ENCODE results near the gene FLT4. TPM values are rescaled to one million over a fixed set of nuclear protein-coding genes. Genes with fewer than 3 reads are reported as not detected.
A peak's percentile ranks its signal among the peaks of the same experiment; 100 is the strongest.

The FLT4 gene
- total RNA-seq, 1 donor from 2014 or later, result 1.9 TPM

DNA sequence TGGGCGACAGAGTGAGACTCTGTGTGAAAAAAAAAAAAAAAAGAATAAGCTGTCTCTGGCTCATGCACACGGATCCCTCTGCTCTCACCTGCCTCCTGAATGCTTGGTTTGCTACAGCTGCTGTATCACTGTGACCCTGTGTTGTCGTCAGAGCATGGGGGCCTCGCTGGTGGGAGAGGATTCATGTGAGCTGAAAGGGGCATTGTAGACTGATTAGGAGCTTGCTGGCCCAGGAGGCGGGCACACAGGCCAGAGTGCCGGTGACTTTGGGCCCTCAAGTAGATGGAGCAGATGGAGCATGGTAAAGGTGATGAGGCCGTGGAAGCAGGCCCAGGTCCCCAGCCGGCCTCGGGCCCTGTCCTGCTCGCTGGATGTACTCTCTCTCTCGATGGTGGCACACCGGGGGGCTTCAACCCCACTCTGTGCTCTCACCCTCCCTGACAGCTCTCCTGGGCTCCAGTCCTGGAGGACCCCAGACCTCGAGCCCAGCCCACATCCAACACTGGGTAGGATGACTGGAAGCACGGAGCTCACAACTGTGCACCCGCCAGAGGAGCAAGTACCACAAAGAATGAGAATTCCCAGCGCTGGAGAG, 7.1 kb downstream of the FLT4 start:
- no peak for ATAC-seq

DNA sequence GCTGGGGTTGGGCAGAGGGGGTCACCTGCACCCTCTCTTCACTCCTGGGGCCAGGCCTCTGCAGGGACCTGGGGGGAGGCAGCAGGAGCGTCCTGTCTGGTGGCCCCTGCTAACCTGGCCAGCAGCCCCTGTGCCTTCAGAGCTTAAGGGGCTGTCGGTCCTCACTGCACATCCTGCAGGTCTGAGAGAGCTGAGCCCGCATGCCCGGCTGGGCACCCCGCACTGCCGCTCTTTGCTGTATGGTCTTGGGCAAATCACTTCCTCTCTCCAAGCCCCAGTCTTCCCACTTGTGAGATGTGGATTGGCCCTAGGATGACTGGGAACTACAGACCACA, 7.9 kb downstream of the FLT4 start:
- no peak for ATAC-seq

- no peak for ATAC-seq
These were observed 8.4 kb downstream of the FLT4 start for GRCh38 chr5:180640861-180641565.

DNA sequence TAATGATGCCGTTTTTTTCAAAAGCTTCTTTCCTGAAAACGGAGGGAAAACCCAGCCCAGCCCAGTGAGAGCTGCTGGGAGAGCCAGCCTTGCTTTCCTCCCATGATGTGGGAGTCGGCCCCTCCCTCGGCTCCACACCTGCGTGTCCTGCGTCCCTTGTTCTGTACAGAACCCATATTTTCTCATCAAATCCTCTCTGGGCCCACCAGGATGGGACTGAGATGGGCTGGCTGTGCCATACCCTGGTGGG, 8.9 kb downstream of the FLT4 start:
- ATAC-seq, result no peak

DNA sequence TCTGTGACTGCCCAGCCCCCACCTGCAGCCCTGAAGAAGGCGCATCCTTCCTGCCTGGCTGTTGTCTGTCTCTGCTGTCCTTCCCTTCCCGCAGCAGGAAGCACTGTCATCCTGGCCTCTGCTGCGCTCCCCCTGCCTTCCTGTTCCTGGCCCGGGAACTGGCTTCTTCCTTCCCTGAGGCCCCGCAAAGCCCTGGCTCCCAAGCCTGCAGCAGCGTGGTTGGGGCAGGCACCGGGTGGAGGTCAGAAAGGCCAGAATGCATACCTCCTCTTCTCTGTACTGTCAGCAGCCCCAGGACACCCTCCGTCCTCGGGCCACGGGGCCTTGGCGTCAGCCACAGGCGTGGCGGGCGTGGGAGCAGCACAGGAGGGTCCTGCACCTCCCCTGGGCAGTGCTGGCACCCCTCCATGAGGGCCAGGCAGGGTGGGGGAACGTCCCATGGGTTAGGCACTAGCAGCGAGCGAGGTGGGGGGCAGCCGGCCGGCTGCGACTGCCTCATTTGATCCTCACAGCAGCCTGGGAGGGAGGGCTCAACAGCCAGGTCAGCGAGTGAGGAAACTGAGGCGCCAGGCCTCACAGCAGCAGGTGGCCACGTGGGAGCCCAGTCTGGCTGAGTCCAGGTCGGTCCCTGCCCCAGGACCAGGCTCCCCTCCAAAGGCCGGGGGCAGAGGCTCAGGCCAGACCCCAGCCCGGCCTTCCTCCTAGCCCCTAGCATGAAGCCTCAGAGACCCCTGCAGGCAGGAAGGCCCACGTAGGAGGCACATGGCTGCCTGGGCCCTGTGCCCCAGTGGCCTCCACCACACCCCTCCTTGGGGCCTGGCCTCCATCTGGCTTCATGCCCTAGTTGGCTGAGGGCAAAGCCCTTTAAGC, 9.4 kb downstream of the FLT4 start:
- ATAC-seq, result peak; percentile 22

DNA sequence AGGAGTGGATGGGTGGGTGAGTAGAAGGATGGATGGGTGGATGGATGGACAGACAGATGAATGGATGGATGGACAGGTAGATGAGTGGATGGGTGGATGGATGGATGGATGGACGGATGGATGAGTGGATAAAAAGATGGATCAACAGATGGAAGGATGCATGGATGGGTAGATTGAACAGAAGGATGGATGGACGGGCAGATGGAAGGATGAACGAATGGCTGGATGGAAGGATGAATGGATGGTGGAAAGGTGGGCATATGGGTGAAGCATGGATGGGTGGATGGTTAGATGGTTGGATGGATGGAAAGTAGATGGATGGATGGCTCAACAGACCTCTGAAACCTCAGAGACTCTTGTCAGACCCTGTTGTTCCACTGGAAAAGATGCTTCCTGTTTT, 10.1 kb downstream of the FLT4 start:
- ATAC-seq, result no peak

GRCh38 chr5:180637962-180638680, 11.3 kb downstream of the FLT4 start:
- no peak for ATAC-seq

- no peak for ATAC-seq
These were observed 12.9 kb downstream of the FLT4 start for GRCh38 chr5:180636403-180637075.

DNA sequence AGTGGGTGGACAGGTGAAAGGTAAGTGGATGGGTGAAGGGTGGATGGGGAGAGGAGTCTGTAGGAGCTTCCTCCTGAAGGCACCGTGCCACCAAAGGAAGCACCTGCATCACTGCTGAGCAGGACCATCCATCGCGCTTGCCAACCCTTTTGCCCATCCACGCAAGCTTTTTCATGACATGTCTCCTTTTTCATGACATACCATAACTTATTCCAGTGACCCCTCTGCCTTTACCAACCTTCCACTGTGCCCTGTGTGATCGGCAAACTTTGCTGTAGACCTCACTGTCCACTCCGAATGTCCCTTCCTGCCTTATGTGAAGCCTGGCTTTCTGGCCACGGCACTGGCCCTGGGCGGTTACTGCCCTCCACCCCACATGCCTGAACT, 13.4 kb downstream of the FLT4 start:
- no peak for ATAC-seq

DNA sequence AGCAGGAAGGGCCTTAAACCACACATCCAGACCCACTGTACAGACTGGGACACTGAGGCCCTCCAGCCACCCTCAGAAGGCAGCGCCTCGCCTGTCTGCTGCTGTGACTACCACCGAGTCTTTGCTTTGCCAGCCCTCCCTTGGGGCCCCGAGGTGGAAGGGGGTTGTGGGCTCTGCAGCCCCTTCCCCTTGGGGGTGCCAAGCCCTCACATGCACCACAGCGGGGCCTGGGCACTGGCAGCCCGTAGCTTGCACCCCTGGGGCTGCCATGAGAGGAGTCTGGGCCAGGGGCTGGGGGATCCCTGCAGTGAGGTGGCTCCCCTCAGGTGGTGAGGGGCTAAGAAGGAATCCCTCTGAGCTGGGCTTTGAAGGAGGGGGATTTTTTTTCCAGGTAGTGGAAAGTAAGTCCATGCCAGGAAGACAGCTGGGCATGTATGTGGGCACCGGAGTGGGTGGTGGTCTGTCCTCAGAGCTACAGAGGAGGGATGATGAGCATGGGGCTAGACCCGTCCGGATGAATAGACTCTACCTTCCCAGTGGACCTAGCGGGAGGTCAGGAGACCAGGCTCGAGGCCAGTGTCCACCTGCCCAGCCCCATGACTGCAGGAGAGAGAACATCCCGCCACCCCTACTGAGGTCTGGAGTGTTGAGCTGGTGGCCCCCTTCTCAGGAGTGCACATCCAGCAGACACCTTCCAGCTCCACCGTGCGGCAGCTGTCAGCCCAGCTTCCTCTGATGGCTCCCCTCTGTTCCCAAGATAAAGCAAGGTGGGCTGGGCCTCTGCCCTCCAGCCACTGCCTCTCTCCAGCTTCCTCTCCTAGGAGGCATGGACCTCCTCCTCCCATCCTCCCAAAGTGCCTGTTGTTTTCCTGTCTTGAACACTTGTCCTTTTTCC, 15.9 kb downstream of the FLT4 start:
- no peak for ATAC-seq

GRCh38 chr5:180632768-180633167, 16.6 kb downstream of the FLT4 start:
- ATAC-seq, result no peak

GRCh38 chr5:180631549-180632383, 17.6 kb downstream of the FLT4 start:
- no peak for ATAC-seq

GRCh38 chr5:180630426-180630825, 19.0 kb downstream of the FLT4 start:
- no peak for ATAC-seq

GRCh38 chr5:180629831-180630382, 19.5 kb downstream of the FLT4 start:
- no peak for ATAC-seq

- ATAC-seq, result no peak
These were observed 20.3 kb downstream of the FLT4 start for GRCh38 chr5:180628827-180629750.

- no peak for ATAC-seq
These were observed 21.2 kb downstream of the FLT4 start for GRCh38 chr5:180628211-180628610.

DNA sequence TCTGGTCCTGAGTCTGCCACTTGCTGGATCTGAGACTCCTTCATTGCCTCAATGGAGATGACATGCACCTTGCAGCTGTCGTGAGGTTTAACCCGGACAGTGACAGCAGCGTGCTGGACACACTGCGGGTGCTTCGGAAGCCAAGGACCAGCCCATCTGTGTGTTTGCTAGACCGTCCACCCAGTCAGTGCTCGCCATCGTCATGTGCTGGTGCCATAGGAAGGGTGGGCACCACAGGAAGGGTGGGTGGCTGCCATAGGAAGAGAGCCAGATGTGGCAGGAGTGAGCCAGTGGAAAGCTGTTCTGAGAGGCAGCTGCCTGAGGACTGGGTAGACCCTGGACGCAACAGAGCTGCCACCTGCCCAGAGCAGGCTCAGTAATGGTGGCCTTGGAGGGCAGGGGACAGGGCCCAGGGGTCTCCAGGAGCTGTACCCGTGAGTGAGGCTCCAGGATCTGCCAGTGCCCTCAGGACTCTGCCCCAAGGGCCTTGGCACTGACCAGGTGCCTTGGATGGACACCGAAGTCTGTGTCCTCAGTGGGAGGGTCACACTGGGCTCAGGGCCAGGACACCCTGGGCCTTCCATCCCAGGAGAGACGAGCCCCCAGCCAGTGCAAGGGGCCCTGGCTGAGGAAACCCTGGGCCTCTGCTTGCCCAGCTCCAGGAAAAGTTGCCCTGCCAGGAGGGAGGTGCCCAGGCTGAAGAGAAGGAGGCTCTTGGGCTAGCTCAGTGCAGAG, 21.8 kb downstream of the FLT4 start:
- no peak for ATAC-seq

DNA sequence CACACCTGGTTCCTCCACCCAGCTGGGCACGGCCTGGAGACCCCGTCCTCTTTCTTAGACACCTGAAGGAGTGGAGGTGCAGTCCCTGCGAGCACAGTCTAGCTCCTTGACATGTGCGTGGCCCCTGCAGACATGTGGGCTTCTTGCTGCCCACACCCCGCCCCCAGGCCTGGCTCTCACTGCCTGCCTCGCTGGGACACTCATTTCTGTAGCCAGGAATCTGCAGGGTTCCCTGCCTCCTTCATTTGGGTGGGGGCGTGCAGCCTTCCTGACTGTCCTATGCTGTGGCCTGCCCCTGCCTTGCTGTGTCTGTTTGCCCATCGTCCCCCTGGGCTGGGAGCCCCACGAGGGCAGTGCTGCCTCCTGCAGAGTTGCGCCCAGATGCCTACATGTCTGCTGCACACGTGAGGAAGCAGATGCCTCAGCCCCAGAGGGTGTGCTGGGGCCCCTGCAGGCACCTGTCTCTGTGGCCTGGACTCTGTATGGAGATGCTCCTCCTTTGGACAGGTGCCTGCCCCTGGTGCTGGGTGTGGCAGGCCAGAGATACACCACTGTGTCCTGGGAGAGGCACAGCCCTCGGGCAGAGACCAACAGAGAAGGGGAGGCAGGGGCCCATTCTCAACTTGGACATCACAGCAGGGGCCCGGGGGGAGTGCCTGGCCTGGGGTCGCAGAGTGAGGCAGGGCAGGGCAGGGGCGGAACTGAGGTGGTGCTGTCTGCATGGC, 22.6 kb downstream of the FLT4 start:
- ATAC-seq, result no peak

Data from esophagus mucosa (tissue), 1 donor.